ENCODE results near the gene FBXW4. TPM values are rescaled to one million over a fixed set of nuclear protein-coding genes. Genes with fewer than 3 reads are reported as not detected.

Gene FBXW4
- polyA plus RNA-seq, 1 of the 3 experiments (the other 2 are of a cell fraction) = 27.6 TPM

GRCh38 chr10:101660256-101660655 lies 34.7 kb downstream of the FBXW4 start:
- no peaks in the 10 kb centered on the region for H3K9me2 ChIP-seq
- DNase-seq = no peak
- H3K9ac ChIP-seq = no peak overlapping the region
- ChIA-PET POLR2A (no interaction called here), CTCF (interaction anchor here (1.2 to 1.4 kb wide), 2 partner anchors 58 to 121 kb away, joined by 3 to 4 read pairs; no protein-coding TSS in a partner anchor)
- H3K27ac ChIP-seq (ENCODE audit: low read depth in 2 of 2, low read length in 1 of 2) = no peak overlapping the region
- WGBS (ENCODE audit: low lambda C conversion rate) = 92% methylated on average over 4 of the region's 4 CpGs
- H4K20me1 ChIP-seq (ENCODE audit: insufficient read depth) = no peaks in the 10 kb centered on the region
- H3K4me2 ChIP-seq = no peak overlapping the region
- no peaks in the 10 kb centered on the region for H3K27me3 ChIP-seq (ENCODE audit: insufficient read depth)
- H3K36me3 ChIP-seq (replicated peaks in 1 of 2; ENCODE audit: control insufficient read depth in 1 of 2, insufficient read depth in 2 of 2, low read length in 1 of 2) = peaks cover 6 to 64% of the 10 kb centered on the region in 2 experiments
- TF ChIP-seq EZH2phosphoT487 (IDR thresholded peaks at IDR 0.05; ENCODE audit: borderline replicate concordance, low read depth) (no peak), TAF1 (IDR thresholded peaks at IDR 0.05; ENCODE audit: borderline replicate concordance, low read depth, low read length) (no peak), SMC3 (IDR thresholded peaks at IDR 0.05; ENCODE audit: low read depth, low read length) (no peak), FOXJ3 (CRISPR knock-in tag; IDR thresholded peaks at IDR 0.05) (no peak), RXRA (IDR thresholded peaks at IDR 0.05; ENCODE audit: borderline replicate concordance, low read depth) (no peak), FOXM1 (IDR thresholded peaks at IDR 0.05; ENCODE audit: low read depth) (no peak), MXI1 (IDR thresholded peaks at IDR 0.05; ENCODE audit: low read depth, low read length) (no peak), RAD21 (IDR thresholded peaks at IDR 0.05; ENCODE audit: low read length) (no peak), SIN3A (IDR thresholded peaks at IDR 0.05; ENCODE audit: borderline replicate concordance, low read depth, low read length) (no peak), NRF1 (IDR thresholded peaks at IDR 0.05; ENCODE audit: low read depth, low read length) (no peak)
- TF ChIP-seq, protein P1, sequence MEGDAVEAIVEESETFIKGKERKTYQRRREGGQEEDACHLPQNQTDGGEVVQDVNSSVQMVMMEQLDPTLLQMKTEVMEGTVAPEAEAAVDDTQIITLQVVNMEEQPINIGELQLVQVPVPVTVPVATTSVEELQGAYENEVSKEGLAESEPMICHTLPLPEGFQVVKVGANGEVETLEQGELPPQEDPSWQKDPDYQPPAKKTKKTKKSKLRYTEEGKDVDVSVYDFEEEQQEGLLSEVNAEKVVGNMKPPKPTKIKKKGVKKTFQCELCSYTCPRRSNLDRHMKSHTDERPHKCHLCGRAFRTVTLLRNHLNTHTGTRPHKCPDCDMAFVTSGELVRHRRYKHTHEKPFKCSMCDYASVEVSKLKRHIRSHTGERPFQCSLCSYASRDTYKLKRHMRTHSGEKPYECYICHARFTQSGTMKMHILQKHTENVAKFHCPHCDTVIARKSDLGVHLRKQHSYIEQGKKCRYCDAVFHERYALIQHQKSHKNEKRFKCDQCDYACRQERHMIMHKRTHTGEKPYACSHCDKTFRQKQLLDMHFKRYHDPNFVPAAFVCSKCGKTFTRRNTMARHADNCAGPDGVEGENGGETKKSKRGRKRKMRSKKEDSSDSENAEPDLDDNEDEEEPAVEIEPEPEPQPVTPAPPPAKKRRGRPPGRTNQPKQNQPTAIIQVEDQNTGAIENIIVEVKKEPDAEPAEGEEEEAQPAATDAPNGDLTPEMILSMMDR (IDR thresholded peaks at IDR 0.05) = no peak
- no peak overlapping the region for H3K4me3 ChIP-seq (ENCODE audit: low read depth in 2 of 2, low read length in 1 of 2)
- no peaks in the 10 kb centered on the region for H3K9me3 ChIP-seq
- no peaks in the 10 kb centered on the region; a peak in 1 of 4 replicates for H3K4me1 ChIP-seq (ENCODE audit: control insufficient read depth in 1 of 2, insufficient read depth in 2 of 2, low read depth in 1 of 2, low read length in 1 of 2)
- H3F3A ChIP-seq (replicated peaks; ENCODE audit: insufficient read depth) = no peaks in the 10 kb centered on the region
- H3K79me2 ChIP-seq (ENCODE audit: insufficient read depth) = no peaks in the 10 kb centered on the region
- no peak overlapping the region for H2AFZ ChIP-seq (ENCODE audit: low read depth)

DNA sequence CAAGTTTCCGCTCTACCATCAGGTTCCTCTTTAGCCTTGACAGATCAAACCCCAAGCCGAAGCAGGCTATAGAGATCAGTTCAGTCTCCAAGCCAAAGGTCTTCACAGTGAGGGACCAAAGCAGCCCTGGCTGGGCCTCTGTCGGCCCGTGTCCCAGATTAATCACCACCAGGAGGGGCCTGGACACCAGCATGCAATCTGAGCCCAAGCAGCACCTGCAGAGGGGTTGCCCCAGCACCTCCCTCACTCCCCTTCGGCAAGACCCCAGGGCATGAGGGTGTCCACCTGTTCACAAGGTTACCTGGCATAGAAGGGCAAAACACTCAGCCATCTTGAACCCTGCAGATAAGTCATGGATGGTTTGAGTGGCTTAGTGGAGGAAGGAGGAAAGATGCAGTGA lies 36.0 kb downstream of the FBXW4 start:
- CTCF ChIA-PET = interaction anchor here (1.4 kb wide), 1 partner anchor 122 kb away, joined by 4 read pairs; no protein-coding TSS in a partner anchor
- H3K4me3 ChIP-seq (ENCODE audit: low read depth in 2 of 2, low read length in 1 of 2) = no peak overlapping the region
- no peak overlapping the region for H2AFZ ChIP-seq (ENCODE audit: low read depth)
- TF ChIP-seq FOSL2 (IDR thresholded peaks at IDR 0.05; ENCODE audit: borderline replicate concordance, low read depth) = no peak
- TF ChIP-seq TAF1 (IDR thresholded peaks at IDR 0.05; ENCODE audit: borderline replicate concordance, low read depth, low read length) = no peak
- TF ChIP-seq RFX5 (IDR thresholded peaks at IDR 0.05; ENCODE audit: low read length) = no peak
- no peak for TF ChIP-seq MEF2A (IDR thresholded peaks at IDR 0.05; ENCODE audit: borderline replicate concordance, low read depth)
- no peak for TF ChIP-seq SIN3A (IDR thresholded peaks at IDR 0.05; ENCODE audit: borderline replicate concordance, low read depth, low read length)
- no peak for TF ChIP-seq RAD21 (IDR thresholded peaks at IDR 0.05; ENCODE audit: low read length)
- TF ChIP-seq, protein P2, sequence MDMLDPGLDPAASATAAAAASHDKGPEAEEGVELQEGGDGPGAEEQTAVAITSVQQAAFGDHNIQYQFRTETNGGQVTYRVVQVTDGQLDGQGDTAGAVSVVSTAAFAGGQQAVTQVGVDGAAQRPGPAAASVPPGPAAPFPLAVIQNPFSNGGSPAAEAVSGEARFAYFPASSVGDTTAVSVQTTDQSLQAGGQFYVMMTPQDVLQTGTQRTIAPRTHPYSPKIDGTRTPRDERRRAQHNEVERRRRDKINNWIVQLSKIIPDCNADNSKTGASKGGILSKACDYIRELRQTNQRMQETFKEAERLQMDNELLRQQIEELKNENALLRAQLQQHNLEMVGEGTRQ (IDR thresholded peaks at IDR 0.05; ENCODE audit: borderline replicate concordance, low read depth, low read length) = no peak
- no peak for TF ChIP-seq SMC3 (IDR thresholded peaks at IDR 0.05; ENCODE audit: low read depth, low read length)
- TF ChIP-seq ZBTB33 (IDR thresholded peaks at IDR 0.05; ENCODE audit: borderline replicate concordance, low read depth) = no peak
- TF ChIP-seq EP300 (IDR thresholded peaks at IDR 0.05; ENCODE audit: borderline replicate concordance in 1 of 2, low read depth in 1 of 2, low read length in 1 of 2) = no peak
- no peak for TF ChIP-seq POLR2AphosphoS5 (IDR thresholded peaks at IDR 0.05; ENCODE audit: low read depth, low read length)
- no peak for TF ChIP-seq TCF12 (IDR thresholded peaks at IDR 0.05)
- no peak for TF ChIP-seq FOXM1 (IDR thresholded peaks at IDR 0.05; ENCODE audit: low read depth)
- no peak for TF ChIP-seq CHD2 (IDR thresholded peaks at IDR 0.05; ENCODE audit: low read length, partially characterized antibody)
- TF ChIP-seq RCOR1 (IDR thresholded peaks at IDR 0.05; ENCODE audit: low read length) = no peak
- TF ChIP-seq NFIC (IDR thresholded peaks at IDR 0.05; ENCODE audit: borderline replicate concordance) = no peak
- no peak for TF ChIP-seq MXI1 (IDR thresholded peaks at IDR 0.05; ENCODE audit: low read depth, low read length)

More for the DNA sequence above, 36.0 kb downstream of the FBXW4 start:
- POLR2A ChIA-PET = interaction anchor here (0.6 kb wide), 1 partner anchor 1664 kb away, joined by 4 read pairs; no protein-coding TSS in a partner anchor
- 100% methylated on average over 3 of the region's 5 CpGs for WGBS (ENCODE audit: low lambda C conversion rate)
- Histone ChIP-seq H3K9me2 (no peaks in the 10 kb centered on the region), H3K4me1 (ENCODE audit: control insufficient read depth in 1 of 2, insufficient read depth in 2 of 2, low read depth in 1 of 2, low read length in 1 of 2) (no peaks in the 10 kb centered on the region), H3K79me2 (ENCODE audit: insufficient read depth) (no peaks in the 10 kb centered on the region), H3K36me3 (replicated peaks in 1 of 2; ENCODE audit: control insufficient read depth in 1 of 2, insufficient read depth in 2 of 2, low read length in 1 of 2) (peaks cover 6 to 61% of the 10 kb centered on the region in 2 experiments), H3K27me3 (ENCODE audit: insufficient read depth) (no peaks in the 10 kb centered on the region), H3F3A (replicated peaks; ENCODE audit: insufficient read depth) (no peaks in the 10 kb centered on the region), H4K20me1 (ENCODE audit: insufficient read depth) (no peaks in the 10 kb centered on the region), H3K4me2 (no peak overlapping the region), H3K27ac (ENCODE audit: low read depth in 2 of 2, low read length in 1 of 2) (no peak overlapping the region), H3K9ac (no peak overlapping the region), H3K9me3 (no peaks in the 10 kb centered on the region)
- no peak for DNase-seq
